ENCODE results near the gene AFG1L. TPM values are rescaled to one million over a fixed set of nuclear protein-coding genes. Genes with fewer than 3 reads are reported as not detected.
"Not testable (repeated sequence)": the region's sequence is repeated elsewhere in the genome, so short reads cannot be mapped to it uniquely, and the experiment has no call there.

Gene AFG1L
- total RNA-seq, 1 experiment from 2014 or later: 8.2 TPM

DNA sequence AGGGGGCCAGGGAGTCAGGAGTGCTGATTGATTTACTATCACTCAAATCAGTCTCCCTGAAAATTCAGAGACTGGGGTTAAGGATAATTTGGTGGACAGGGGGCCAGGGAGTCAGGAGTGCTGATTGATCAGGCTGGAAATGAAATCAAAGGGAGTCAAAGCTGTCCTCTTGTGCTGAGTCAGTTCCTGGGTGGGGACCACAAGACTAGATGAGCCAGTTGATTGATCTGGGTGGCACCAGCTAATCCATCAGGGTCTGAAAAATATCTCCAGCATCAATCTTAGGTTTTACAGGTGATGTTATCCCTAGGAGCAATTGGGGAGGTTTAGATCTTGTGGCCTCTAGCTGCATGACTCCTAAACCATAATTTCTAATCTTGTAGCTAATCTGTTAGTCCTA, 6.1 kb upstream of the AFG1L start:
- Mint-ChIP-seq H3K4me1 (ENCODE audit: insufficient read depth, unreplicated experiment) (no peaks in the 10 kb centered on the region), H3K36me3 (ENCODE audit: insufficient read depth, unreplicated experiment) (peaks cover under 1% of the 10 kb centered on the region), H3K4me3 (ENCODE audit: unreplicated experiment) (no peak overlapping the region), H3K27me3 (ENCODE audit: insufficient read depth, unreplicated experiment) (no peaks in the 10 kb centered on the region), H3K9me3 (ENCODE audit: unreplicated experiment) (no peaks in the 10 kb centered on the region), H3K27ac (ENCODE audit: low read depth, unreplicated experiment) (no peak overlapping the region)
- POLR2A ChIA-PET: interaction anchor here (1.4 kb wide), 1 partner anchor 28 kb away, joined by 4 read pairs; the partner anchor contains the start of gene SNX3
- CTCF ChIA-PET: interaction anchor here (0.6 kb wide), 2 partner anchors 239 to 311 kb away, joined by 4 read pairs; no protein-coding TSS in a partner anchor
- no TSS peak for BruUV-seq (replicated peaks)
- no peak for DNase-seq (ENCODE audit: unreplicated experiment)
- intact Hi-C loops (cut with micrococcal nuclease): no loop called here
- TF ChIP-seq, protein P1, sequence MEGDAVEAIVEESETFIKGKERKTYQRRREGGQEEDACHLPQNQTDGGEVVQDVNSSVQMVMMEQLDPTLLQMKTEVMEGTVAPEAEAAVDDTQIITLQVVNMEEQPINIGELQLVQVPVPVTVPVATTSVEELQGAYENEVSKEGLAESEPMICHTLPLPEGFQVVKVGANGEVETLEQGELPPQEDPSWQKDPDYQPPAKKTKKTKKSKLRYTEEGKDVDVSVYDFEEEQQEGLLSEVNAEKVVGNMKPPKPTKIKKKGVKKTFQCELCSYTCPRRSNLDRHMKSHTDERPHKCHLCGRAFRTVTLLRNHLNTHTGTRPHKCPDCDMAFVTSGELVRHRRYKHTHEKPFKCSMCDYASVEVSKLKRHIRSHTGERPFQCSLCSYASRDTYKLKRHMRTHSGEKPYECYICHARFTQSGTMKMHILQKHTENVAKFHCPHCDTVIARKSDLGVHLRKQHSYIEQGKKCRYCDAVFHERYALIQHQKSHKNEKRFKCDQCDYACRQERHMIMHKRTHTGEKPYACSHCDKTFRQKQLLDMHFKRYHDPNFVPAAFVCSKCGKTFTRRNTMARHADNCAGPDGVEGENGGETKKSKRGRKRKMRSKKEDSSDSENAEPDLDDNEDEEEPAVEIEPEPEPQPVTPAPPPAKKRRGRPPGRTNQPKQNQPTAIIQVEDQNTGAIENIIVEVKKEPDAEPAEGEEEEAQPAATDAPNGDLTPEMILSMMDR (IDR thresholded peaks at IDR 0.05; ENCODE audit: unreplicated experiment): no peak

DNA sequence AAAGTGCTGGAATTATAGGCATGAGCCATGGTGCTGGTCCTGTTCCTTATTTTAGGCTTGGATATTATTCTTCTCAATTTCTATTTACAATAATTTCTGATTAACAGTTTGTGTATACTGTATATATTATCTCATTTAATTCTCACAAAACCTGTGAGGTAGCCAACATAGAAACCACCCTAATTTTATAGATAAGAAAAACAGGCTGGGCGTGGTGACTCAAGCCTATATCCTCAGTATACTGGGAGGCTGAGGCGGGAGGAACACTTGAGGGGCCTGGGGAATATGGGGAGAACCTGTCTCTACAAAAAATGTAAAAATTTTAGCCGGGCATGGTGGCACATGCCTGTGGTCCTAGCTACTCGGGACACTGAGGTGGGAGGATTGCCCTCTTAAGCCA, 3.8 kb upstream of the AFG1L start:
- DNase-seq (ENCODE audit: unreplicated experiment): no peak
- ChIA-PET POLR2A (no interaction called here), CTCF (interaction anchor here (0.7 kb wide), 1 partner anchor 255 kb away, joined by 5 read pairs; no protein-coding TSS in a partner anchor)
- BruUV-seq (replicated peaks): no TSS peak
- Mint-ChIP-seq H3K27ac (ENCODE audit: low read depth, unreplicated experiment) (no peak overlapping the region), H3K27me3 (ENCODE audit: insufficient read depth, unreplicated experiment) (no peaks in the 10 kb centered on the region), H3K4me3 (ENCODE audit: unreplicated experiment) (no peak overlapping the region), H3K9me3 (ENCODE audit: unreplicated experiment) (no peaks in the 10 kb centered on the region), H3K36me3 (ENCODE audit: insufficient read depth, unreplicated experiment) (peaks cover 4% of the 10 kb centered on the region), H3K4me1 (ENCODE audit: insufficient read depth, unreplicated experiment) (no peaks in the 10 kb centered on the region)
- intact Hi-C loops (cut with micrococcal nuclease): no loop called here
- TF ChIP-seq, protein P1 (IDR thresholded peaks at IDR 0.05; ENCODE audit: unreplicated experiment): no peak

DNA sequence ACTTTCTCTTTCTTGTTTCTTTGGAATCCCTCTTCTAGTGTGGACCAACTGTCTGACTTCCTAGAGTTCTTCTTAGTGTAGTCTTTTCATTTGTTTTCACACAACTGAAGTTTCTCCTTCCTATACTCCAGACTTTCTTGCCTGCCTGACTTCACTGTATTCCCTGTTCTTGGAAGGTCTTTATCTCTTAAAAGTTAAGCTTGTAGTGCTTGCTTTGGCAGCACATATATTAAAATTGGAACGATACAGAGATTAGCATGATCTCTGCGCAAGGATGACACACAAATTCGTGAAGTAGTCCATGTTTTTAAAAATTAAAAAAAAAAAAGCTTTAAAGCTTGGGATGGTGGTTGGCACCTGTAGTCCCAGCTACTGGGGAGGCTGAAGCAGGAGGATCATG, 2.3 kb upstream of the AFG1L start:
- intact Hi-C loops (cut with micrococcal nuclease); H3K4me1 Mint-ChIP-seq (ENCODE audit: insufficient read depth, unreplicated experiment); H3K27me3 Mint-ChIP-seq (ENCODE audit: insufficient read depth, unreplicated experiment); DNase-seq (ENCODE audit: unreplicated experiment); BruUV-seq (replicated peaks); H3K9me3 Mint-ChIP-seq (ENCODE audit: unreplicated experiment); H3K27ac Mint-ChIP-seq (ENCODE audit: low read depth, unreplicated experiment); H3K36me3 Mint-ChIP-seq (ENCODE audit: insufficient read depth, unreplicated experiment); H3K4me3 Mint-ChIP-seq (ENCODE audit: unreplicated experiment): not testable (repeated sequence)
- CTCF ChIA-PET: interaction anchor here (0.6 kb wide), 1 partner anchor 29 kb away, joined by 3 read pairs; no protein-coding TSS in a partner anchor
- POLR2A ChIA-PET: interaction anchor here (1.5 kb wide), 1 partner anchor 32 kb away, joined by 5 read pairs; the partner anchor contains the start of gene SNX3

DNA sequence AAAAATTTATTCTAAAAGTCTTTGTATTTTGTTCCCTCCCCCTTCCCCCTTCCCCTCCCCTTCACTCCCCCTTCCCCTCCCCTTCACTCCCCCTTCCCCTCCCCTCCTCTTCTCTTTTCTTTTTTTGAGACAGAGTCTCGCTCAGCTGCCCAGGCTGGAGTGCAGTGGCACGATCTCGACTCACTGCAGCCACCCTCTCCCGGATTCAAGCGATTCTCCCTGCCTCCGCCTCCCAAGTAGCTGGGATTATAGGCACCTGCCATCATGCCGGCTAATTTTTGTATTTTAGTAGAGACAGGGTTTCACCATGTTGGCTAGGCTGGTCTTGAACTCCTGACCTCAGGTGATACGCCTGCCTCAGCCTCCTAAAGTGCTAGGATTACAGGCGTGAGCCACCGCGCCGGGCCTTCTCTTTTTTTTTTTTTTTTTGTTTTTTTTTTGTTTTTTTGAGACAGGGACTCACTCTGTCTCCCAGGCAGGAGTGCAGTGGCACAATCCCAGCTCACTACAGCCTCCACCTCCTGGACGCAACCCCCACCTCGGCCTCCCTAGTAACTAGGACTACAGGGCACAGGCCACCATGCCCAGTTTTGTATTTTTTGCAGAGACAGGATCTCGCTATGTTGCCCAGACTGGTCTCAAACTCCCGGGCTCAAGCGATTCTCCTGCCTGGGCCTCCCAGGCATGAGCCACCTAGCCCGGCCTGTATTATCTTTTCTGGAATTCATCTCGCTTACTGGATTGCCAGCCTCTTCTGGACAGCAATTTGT, 1.1 kb upstream of the AFG1L start:
- H3K27me3 Mint-ChIP-seq (ENCODE audit: insufficient read depth, unreplicated experiment): no peaks in the 10 kb centered on the region
- TF ChIP-seq, protein P1 (IDR thresholded peaks at IDR 0.05; ENCODE audit: unreplicated experiment): no peak
- ChIA-PET CTCF (interaction anchor here (0.6 kb wide), 1 partner anchor 147 kb away, joined by 4 read pairs; no protein-coding TSS in a partner anchor), POLR2A (interaction anchor here (0.9 to 5.1 kb wide), 4 partner anchors 14 to 70 kb away, joined by 4 to 80 read pairs (median 21); partner anchors contain the start of gene SNX3)
- peaks cover 10% of the 10 kb centered on the region for H3K4me1 Mint-ChIP-seq (ENCODE audit: insufficient read depth, unreplicated experiment)
- BruUV-seq (replicated peaks): no TSS peak
- H3K9me3 Mint-ChIP-seq (ENCODE audit: unreplicated experiment): no peaks in the 10 kb centered on the region
- H3K27ac Mint-ChIP-seq (ENCODE audit: low read depth, unreplicated experiment): peak overlapping the region; percentile 99
- H3K36me3 Mint-ChIP-seq (ENCODE audit: insufficient read depth, unreplicated experiment): peaks cover 4% of the 10 kb centered on the region
- peak overlapping the region; percentile 94 for H3K4me3 Mint-ChIP-seq (ENCODE audit: unreplicated experiment)
- no peak for DNase-seq (ENCODE audit: unreplicated experiment)
- intact Hi-C loops (cut with micrococcal nuclease): no loop called here

Measured in MCF 10A (cell line).